Peyer's patch (tissue), 4 donors: Measurements from ENCODE around the gene CXCL17. TPM values are rescaled to one million over a fixed set of nuclear protein-coding genes. Genes with fewer than 3 reads are reported as not detected.

ENCODE experiments used
- DNase-seq, 3 donors: peaks; one replicate each; pipeline ENCODE4 v3.0.0-alpha.2; 2017 to 2019
- H3K27ac ChIP-seq, 4 donors: fragments of 200-600 bp; sonication (generic); one replicate each; pipeline ENCODE4 v1.5.1; 2016 to 2019
- H3K27me3 ChIP-seq, 2 donors: fragments of 200-600 bp; sonication (generic); one replicate each; pipeline ENCODE4 v1.5.1; 2019
- H3K36me3 ChIP-seq, 3 donors: fragments of 200-600 bp; sonication (generic); one replicate each; pipeline ENCODE4 v1.5.1; 2016 to 2019
- H3K4me1 ChIP-seq, 4 donors: fragments of 200-600 bp; sonication (generic); one replicate each; pipeline ENCODE4 v1.5.1; 2016 to 2019
- H3K4me3 ChIP-seq, 4 donors: fragments of 200-600 bp; sonication (generic); 1 replicate in 3 of 4; 2 replicates in 1 of 4; pipeline ENCODE4 v1.5.1; 2016 to 2019; ENCODE audit warnings: mild to moderate bottlenecking in 1 of 4
- H3K9me3 ChIP-seq, 4 donors: fragments of 200-600 bp; sonication (generic); one replicate each; pipeline ENCODE4 v1.5.1; 2016 to 2019; ENCODE audit warnings: mild to moderate bottlenecking in 1 of 4
- CTCF ChIP-seq, 6 experiments: fragments of 450-650 bp in 4 of 6; fragments of 200-600 bp in 2 of 6; sonication (generic) in 1 of 6; IDR thresholded peaks; one replicate each; pipeline ENCODE4 v1.5.1; 2017 to 2019; ENCODE audit warnings: antibody characterized with exemption in 6 of 6, mild to moderate bottlenecking in 3 of 6, moderate library complexity in 1 of 6
- POLR2A ChIP-seq, 2 donors: fragments of 450-650 bp; IDR thresholded peaks; one replicate each; pipeline ENCODE4 v1.5.1; 2017; ENCODE audit warnings: antibody characterized with exemption in 2 of 2, mild to moderate bottlenecking in 2 of 2, moderate library complexity in 2 of 2
- total RNA-seq, 4 donors: library from RNA; depleted of rRNA; stranded (reverse); fragments of >200 nt; gene quantifications; one replicate each; pipeline ENCODE4 v1.1.0, GENCODE V29; 2016

CXCL17 gene
- total RNA-seq, 4 donors from 2014 or later = not detected

GRCh38 chr19:42409477-42409876 is 33.3 kb downstream of the CXCL17 start:
- no peak for TF ChIP-seq CTCF (IDR thresholded peaks at IDR 0.05)
- no peak for TF ChIP-seq POLR2A (IDR thresholded peaks at IDR 0.05)
- Histone ChIP-seq H3K4me1 (no peaks in the 10 kb centered on the region), H3K4me3 (no peak overlapping the region), H3K36me3 (peaks cover 0 to 25% (median 0%) of the 10 kb centered on the region in 3 donors), H3K27me3 (no peaks in the 10 kb centered on the region), H3K9me3 (no peaks in the 10 kb centered on the region), H3K27ac (no peak overlapping the region)
- DNase-seq = no peak

GRCh38 chr19:42407816-42408175 is 35.0 kb downstream of the CXCL17 start:
- no peak overlapping the region for H3K4me3 ChIP-seq
- no peak overlapping the region for H3K27ac ChIP-seq
- TF ChIP-seq POLR2A (IDR thresholded peaks at IDR 0.05) (no peak), CTCF (IDR thresholded peaks at IDR 0.05) (no peak)
- H3K27me3 ChIP-seq = no peaks in the 10 kb centered on the region
- no peaks in the 10 kb centered on the region for H3K9me3 ChIP-seq
- H3K36me3 ChIP-seq = peaks cover 0 to 28% (median 0%) of the 10 kb centered on the region in 3 donors
- DNase-seq = no peak
- H3K4me1 ChIP-seq = no peaks in the 10 kb centered on the region

- no peaks in the 10 kb centered on the region for H3K27me3 ChIP-seq
- no peak for DNase-seq
- no peak overlapping the region for H3K4me3 ChIP-seq
- H3K4me1 ChIP-seq = peaks cover 0 to 2% (median 0%) of the 10 kb centered on the region in 4 donors
- H3K27ac ChIP-seq = no peak overlapping the region
- TF ChIP-seq CTCF (IDR thresholded peaks at IDR 0.05) = no peak
- no peak for TF ChIP-seq POLR2A (IDR thresholded peaks at IDR 0.05)
- H3K9me3 ChIP-seq = no peaks in the 10 kb centered on the region
- H3K36me3 ChIP-seq = peaks cover 0 to 28% (median 0%) of the 10 kb centered on the region in 3 donors
Measured at GRCh38 chr19:42407085-42407815, 35.5 kb downstream of the CXCL17 start.

- H3K27me3 ChIP-seq = no peaks in the 10 kb centered on the region
- H3K4me1 ChIP-seq = peaks cover 0 to 6% (median 0%) of the 10 kb centered on the region in 4 donors
- no peaks in the 10 kb centered on the region for H3K9me3 ChIP-seq
- DNase-seq = no peak
- H3K27ac ChIP-seq = no peak overlapping the region
- TF ChIP-seq POLR2A (IDR thresholded peaks at IDR 0.05) (no peak), CTCF (IDR thresholded peaks at IDR 0.05) (no peak)
- H3K36me3 ChIP-seq = peaks cover 0 to 28% (median 0%) of the 10 kb centered on the region in 3 donors
- no peak overlapping the region for H3K4me3 ChIP-seq
Measured at GRCh38 chr19:42406111-42406510, 36.6 kb downstream of the CXCL17 start.

GRCh38 chr19:42403586-42403985 is 39.2 kb downstream of the CXCL17 start:
- Histone ChIP-seq H3K27me3 (no peaks in the 10 kb centered on the region), H3K4me1 (peaks cover 0 to 6% (median 0%) of the 10 kb centered on the region in 4 donors), H3K36me3 (peaks cover 0 to 28% (median 0%) of the 10 kb centered on the region in 3 donors), H3K4me3 (no peak overlapping the region), H3K9me3 (no peaks in the 10 kb centered on the region), H3K27ac (no peak overlapping the region)
- TF ChIP-seq POLR2A (IDR thresholded peaks at IDR 0.05) (no peak), CTCF (IDR thresholded peaks at IDR 0.05) (no peak)
- DNase-seq = no peak
